ENCODE measurements around the gene SPATA17.
"Not testable (repeated sequence)": the region's sequence is repeated elsewhere in the genome, so short reads cannot be mapped to it uniquely, and the experiment has no call there.

The SPATA17 gene

DNA sequence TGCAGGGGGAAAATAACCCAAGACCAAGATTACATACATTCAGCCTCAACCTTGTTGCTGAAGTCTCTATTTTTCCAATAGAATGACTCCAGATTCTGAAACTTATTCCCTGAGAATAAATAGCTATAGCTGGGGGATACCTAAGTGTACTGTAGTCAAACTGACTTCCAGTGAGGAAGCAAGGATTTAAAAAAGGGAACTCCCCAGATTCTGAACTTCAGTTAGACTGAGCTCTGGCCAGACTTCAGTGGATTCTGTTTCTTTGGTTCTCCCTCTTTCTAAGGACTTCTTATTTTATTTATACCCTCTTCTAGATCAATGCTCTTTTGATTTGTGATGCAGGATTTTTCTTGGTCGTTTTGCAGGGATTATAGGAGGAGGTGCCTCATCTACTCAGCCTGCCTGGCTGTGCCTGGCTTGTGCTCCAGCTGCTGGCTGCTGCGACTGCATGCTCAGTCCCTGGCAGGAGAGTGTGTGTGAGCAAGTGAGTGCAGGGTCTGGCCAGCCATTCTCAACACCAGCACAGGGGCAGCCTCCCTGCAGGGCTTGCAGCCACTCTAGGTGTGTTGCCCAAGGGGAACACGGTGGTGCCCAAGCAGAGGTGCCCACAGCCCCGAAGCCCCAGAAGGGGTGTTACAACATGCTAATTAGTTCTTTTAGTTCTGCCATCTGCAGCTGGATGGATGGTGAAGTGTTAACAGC is 43.0 kb downstream of the SPATA17 start:
- DNase-seq (ENCODE audit: low read depth): no peak

DNA sequence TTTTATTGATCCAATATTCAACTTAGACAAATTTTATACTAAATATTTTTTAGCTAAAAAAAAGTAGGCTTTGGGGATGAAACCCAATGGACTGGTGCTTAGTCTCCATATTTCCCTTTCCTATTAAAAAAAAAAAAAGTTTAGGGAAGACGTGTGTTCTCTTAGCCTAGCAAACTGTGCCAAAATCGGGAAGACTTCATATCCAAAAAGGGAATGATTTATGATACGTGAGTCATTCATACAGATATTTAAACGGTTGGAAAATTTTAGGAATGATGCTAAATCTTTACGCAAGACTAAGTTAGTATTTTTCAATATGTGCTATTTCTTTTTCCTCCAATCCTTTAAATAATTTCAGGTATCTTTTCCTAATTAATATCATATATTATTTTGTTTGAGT is 50.7 kb downstream of the SPATA17 start:
- DNase-seq (ENCODE audit: low read depth): no peak

DNA sequence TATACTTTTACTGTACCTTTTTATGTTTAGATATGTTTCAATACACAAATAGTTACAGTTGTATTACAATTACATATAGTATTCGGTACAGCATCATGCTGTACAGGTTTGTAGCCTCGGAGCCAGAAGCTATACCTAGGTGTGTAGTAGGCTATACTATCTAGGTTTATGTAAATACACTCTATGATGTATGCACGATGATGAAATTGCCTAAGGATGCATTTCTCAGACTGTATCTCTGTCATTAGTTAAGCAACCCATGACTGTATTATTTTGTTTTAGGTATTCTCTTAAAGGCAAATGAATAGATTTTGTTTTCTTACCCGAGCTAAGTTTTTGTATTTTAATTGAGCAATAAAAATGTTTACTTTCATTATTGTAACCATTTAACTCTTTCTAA is 56.4 kb downstream of the SPATA17 start:
- DNase-seq (ENCODE audit: low read depth): no peak

DNA sequence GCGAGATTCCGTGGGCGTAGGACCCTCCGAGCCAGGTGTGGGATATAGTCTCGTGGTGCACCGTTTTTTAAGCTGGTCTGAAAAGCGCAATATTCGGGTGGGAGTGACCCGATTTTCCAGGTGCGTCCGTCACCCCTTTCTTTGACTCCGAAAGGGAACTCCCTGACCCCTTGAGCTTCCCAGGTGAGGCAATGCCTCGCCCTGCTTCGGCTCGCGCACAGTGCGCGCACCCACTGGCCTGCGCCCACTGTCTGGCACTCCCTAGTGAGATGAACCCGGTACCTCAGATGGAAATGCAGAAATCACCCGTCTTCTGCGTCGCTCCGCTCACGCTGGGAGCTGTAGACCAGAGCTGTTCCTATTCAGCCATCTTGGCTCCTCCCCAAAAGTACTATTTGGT is 65.0 kb downstream of the SPATA17 start:
- not testable (repeated sequence) for DNase-seq (ENCODE audit: low read depth)

DNA sequence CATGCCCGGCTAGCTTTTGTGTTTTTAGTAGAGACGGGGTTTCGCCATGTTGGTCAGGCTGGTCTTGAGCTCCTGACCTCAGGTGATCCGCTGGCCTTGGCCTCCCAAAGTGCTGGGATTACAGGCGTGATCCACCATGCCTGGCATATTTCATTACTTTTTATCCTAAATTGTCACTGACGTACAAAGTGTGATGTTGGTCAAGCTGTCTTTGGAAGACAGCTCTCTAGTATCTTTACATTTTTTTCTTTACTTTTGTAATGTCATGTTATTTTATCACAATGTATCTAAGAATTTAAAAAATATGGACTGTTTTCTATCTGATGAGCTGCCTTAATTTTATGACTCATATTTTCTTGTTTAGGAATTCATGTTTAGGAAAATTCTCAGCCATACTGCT is 72.2 kb downstream of the SPATA17 start:
- no peak for DNase-seq (ENCODE audit: low read depth)

DNA sequence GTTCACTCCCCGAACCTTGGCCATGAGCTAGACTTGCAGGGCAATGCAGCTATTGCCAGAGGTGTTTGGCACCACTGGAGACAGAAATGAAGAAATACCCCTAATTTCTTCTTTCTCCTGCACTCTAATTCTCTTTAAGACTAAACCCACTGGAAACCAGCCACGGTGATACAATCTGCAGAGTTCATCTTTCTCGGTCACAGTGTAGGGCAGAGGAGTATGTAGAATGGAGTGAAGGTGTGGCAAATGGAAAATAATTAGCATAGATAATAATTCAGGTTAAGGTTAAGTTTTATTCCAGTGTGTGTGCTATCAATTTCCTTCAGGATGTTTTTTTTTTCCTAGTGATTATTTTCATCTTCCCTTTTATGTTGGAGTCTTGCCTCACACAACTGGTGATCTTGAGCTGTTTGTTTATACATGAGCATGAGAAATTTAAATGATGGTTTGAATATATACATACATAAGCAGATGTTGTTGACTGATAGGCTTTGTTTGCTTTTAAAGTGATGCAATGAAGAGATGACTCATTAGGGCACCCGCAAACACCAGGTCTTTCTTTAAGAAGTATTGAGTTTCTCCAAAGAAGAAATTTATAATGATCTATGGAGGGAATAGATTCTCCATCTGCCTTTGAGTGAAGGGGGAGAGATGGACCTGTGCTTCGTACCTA is 81.9 kb downstream of the SPATA17 start:
- no peak for DNase-seq (ENCODE audit: low read depth)

DNA sequence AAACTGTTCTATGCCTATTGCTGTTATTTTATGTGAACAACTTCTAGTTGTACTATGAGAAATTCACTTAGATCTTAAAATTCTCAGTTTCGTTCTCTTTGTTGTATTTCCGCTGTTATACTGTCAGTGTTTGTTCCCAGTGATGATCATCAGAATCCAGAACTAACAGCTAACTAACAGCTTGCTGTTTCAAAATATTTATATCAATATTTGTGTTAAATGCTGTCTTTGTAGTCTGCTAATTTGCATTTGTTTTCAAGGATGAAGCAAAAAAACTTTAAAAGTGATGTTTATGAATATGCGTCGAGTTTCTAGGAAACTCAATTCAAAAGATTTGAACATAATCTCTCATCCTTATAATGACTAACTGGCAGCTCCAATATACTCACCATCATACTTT is 84.5 kb downstream of the SPATA17 start:
- no peak for DNase-seq (ENCODE audit: low read depth)

DNA sequence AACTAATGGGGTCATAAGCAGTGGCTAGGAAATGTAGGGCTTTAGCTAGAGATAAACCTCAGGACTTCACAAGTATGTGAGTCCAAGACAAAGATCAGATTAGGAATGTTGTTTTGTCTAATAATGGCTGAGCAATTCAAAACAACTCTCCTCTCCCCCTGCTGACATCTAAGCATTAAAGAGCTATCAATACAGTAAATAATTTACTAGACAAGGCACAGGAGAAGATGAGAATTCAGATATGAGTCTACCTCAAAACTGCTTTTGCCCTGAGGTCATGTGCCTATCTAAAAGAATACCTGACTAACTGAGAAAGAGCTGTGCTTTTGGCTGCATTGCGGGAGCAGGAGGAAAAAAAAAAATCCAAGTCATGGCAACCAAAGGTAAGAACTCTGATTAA is 86.8 kb downstream of the SPATA17 start:
- DNase-seq (ENCODE audit: low read depth): no peak

DNA sequence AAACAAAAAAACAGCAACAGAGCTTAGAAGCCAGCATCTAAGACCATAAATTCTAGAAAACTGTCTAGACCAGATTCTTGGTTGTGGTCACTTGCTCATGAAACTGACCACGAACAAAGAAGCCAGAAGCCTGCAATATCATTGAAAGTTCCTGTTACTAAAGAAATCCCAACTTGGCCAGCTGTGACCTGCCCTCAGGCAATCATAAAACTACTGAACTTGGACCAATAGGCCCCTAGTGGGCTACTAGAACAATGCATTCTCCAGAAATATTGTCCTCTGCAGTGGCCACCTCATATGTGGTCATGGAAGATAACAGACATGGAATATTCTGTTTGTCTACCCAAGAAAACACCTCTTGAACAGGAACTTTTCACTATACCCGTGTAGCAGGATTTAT is 87.7 kb downstream of the SPATA17 start:
- no peak for DNase-seq (ENCODE audit: low read depth)

DNA sequence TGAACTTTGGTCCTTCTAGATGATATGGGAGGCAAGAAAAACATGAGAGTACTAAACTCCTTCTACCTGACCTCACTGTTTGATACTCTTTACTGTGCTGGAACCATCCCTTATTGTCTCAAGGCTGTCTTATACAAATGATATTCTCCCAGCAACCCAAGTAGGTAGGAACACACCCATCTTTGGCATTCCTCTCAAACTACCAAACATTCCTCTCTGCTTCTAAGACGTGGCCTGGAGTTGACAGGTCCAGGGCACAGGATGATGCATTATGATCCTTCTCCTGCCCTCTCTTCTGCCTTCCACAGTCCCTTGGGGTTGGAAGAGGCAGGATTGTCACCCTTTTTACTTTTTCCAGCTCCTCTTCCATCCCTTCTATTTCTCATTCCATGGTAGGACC is 90.5 kb downstream of the SPATA17 start:
- no peak for DNase-seq (ENCODE audit: low read depth)

DNA sequence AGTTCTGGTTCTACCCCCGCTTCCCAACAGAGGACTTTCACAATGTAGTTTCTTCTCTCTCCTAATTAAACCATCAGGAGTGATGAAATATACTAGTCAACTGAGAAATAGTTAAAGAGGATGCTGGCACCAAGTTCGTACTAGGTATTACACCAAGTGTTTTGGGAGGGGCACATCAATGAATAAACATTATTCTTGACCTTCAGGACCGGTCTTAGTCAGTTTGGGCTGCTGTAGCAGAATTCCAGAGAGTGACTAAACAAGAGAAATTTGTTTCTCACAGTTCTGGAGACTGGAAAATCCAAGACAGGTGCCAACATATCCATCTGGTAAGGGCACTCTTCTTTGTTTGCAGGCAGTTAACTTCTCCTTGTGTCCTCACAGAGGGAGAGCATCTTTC is 103.8 kb downstream of the SPATA17 start:
- no peak for DNase-seq (ENCODE audit: low read depth)

DNA sequence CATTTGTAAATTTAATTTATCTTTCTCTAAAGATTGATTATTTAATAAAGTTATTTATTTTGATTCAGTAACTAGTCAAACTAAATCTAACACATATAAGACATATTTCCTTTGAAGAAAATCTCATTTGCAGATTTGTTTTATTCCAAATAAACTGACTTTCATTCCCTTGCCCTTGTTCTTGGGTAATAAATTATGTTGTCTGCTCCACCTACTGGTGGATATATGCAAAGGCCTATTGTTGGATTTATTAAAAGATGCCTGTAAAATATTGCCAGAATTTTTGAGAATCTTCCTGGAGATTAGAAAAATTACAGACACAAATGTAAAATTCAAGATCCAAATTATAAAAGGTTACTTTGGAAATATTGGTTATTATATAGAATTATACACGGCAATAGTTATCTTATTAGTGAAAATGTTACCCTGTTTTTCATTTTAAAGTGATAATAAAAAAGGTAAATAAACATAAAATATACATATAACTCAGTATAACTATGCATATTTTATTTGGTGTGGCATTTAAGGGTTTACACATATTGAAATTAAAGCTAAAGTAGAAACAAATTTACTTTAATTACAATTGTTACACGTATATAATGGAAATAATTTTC is 116.1 kb downstream of the SPATA17 start:
- no peak for DNase-seq (ENCODE audit: low read depth)

DNA sequence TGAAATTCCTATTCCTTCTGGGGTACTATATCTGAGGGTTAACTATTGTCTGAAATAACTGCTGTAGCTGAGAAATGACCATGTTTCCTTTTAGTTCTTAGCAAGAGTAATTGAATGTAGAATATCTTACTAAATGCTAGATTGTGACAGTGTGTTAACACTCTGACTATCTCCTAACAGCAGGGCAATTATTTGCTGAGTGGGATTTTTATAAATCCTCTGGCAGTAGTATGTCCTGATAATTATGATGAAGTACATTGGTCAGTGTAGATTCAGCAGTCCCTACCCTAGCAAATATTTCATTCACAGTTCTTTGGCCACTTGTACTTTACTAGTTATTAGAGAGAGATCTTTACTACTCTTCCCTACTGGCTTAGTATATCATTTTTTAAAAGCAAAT is 138.6 kb downstream of the SPATA17 start:
- DNase-seq (ENCODE audit: low read depth): no peak

DNA sequence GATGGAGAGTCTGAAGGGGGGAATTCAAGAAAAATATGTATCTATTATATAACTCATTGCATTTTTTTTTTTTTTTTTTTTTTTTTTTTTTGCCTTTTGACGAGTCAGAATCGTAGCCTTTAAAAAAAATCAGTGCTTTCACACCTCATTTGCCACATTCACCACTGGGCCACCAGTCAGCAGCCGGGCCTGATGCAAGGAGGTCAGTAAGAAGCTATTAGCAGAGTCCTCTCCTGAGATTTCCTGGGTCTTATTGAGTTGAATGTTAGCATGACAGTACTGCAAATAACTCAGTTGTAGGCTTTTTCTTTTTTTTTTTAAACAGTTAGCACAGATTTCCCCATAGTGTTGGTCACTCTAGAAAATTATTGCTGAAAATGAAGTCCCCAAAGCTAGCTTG is 139.8 kb downstream of the SPATA17 start:
- no peak for DNase-seq (ENCODE audit: low read depth)

DNA sequence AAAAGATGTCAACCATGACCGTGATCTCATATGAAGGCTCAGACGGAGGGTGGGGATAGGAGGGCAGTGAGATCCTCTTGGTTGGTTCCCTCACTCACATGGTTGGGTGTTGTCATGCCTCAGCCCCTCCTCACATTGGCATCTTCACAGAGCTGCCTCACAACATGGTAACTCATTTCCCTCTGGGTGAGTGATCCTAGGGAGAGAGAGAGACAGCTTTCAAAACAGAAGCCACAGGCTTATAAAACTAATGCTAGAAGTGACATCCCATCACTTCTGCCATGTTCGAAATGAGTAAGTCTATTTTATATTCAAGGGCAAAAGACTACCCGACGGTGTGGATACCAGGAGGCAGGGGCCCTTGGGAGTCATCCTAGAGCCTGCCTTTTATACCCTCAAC is 145.5 kb downstream of the SPATA17 start:
- DNase-seq (ENCODE audit: low read depth): no peak

DNA sequence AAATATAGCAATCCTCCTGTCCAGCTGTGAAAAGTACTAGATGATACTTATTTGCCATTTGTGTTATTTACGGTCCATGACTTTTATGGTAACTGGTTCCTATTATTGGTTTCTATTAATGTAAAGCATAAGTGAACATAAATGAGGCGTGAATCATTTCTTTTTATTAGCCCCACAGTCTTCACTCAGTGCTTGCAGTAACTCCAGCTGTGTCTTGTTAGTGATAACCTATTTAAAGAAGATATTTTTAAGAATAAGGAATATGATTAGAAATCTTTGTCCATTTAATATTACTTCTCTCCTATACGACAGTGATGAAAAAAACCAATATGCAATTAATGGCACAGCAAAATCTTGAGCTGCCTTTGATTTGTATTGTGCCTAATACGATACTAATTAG is 149.9 kb downstream of the SPATA17 start:
- DNase-seq (ENCODE audit: low read depth): no peak

DNA sequence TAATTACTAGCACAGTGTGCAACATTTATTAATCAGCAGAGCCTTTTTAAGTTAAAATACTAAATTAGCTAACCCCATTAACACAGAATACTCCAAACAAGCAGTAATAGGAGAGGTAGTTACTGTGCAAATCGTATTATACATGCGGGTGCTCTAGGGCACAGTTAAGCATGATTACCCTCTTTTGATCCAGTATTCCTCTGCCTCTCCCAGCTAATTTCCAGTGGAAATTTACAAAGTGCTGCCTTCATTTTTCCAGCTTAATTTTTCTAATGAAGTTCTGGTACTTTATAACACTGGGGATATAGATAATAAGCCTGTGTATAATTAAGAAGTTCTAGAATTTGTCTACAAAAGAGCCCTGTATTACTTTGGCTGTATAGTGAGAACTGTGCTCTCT is 159.9 kb downstream of the SPATA17 start:
- DNase-seq (ENCODE audit: low read depth): no peak

DNA sequence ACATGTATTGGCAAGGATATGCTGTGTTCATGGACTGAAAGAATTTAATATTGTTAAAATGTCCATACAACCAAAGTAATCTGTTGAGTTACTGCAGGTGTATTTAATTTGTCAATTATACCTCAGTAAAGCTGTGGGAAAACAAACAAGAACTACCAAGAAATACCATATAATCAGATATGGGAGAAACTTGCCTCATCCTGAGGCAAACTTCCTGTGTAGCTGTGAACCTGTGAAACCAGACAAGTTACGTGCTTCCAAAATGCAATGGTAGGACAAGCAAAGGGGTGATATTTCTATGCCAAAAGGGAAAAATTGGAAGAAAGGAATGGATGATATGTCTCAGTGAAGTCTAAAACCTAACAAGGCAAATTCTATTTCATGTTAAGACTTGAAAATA is 174.6 kb downstream of the SPATA17 start:
- no peak for DNase-seq (ENCODE audit: low read depth)

DNA sequence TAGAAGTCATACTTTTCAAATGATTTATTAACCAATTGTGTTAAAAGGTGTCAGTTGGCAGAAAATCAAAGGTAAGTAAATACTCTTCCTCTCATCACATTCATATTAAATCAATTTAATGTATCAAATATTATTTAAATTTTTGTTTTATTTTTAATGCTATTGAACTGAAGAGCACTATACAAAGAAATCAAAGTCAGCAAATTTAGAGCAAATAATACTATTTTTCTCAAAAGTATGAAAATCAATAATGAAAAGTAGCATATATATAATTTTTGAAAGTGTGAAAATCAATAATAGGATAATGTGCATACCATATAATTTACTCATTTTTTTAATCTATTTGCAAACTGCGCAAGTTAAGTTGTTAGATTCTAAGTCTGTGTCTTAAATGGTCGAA is 181.0 kb downstream of the SPATA17 start:
- DNase-seq (ENCODE audit: low read depth): no peak

DNA sequence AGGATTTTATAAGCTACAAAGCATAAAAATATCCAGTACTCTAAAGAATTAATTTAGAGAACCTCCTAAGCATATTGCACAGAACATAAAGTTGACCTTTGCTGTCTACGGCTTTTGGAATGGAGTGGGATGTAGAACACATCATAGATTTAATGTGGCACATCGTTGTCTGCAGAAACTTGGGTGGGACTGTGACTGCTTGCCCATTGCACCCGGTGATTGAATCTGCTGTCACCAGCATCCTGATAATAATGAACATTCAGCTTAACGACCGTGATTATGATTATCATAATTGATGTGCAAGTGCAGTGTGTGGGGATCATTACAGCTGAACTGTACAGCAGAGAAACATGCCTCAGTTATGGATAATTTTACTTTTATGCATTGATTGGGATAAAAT is 181.9 kb downstream of the SPATA17 start:
- DNase-seq (ENCODE audit: low read depth): no peak

DNA sequence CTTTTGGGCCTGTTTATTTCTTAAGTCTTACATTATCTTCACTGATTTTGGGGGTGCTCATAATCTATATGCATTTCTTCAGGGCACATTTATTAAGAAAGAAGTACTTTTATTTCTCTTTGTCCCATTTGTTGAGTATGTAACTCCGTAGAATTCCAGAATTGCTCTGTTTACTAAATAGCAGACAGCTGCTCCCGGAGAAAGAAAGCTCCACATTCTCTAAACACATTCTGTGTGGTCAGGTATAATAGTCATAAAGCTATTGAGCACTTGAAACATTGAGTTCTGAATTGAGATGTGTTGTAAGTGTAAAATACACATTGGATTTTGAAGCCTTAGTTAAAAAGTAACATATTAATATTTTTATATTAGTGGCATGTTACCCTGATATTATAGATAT is 206.5 kb downstream of the SPATA17 start:
- no peak for DNase-seq (ENCODE audit: low read depth)

DNA sequence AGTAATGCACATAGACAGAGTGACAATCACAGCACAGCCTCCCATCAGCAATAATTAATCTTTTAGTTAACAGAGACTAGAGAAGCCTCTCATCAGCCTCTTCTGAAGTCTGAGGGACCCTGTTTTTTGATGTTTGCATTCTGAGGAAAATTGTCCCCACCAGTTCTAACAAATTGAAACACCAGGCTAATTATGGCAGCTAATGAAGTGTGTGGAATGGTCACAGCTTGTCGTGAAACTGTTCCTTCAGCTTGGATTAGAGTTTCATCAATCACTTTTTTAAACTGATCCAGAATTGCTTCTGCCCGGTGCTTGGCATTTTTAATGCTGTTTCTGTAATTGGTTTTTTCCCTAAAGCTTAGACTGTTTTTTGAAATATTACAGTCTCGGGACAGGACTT is 208.0 kb downstream of the SPATA17 start:
- DNase-seq (ENCODE audit: low read depth): no peak

DNA sequence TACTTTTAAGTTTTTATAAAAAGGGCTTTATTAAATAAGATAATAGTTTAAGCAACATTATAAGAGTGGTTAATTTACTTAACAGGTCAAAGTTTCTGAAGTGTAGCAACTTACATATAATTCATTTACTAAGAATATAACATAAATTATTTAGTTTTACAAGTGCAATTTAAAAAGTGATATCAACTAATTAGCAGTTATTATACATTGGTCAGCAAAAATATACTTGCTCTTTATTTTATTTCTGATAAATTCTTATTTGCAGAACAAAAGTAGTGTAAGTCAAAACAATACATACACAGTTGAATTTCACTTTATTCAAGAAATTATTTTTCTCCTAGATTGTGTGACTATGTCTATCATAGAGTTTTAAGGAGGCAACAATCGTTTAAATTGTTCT is 215.6 kb downstream of the SPATA17 start:
- no peak for DNase-seq (ENCODE audit: low read depth)

DNA sequence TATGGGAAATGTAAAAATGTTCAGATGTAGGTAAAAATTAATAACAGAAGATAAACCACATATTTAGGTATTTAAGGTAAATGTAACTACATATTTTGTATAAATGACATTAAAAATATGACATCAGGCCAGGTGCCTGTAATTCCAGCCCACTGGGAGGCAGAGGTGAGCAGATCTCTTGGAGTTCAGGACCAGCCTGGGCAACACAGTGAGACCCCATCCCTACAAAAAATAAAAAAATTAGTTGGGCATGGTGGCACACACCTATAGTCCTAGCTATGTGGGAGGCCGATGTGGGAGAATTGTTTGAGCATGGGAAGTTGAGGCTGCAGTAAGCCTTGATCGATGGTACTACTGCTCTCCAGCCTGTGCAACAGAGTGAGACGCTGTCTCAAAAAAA is 216.5 kb downstream of the SPATA17 start:
- DNase-seq (ENCODE audit: low read depth): no peak

Measured in activated T-cell treated with anti-CD3 and anti-CD28 coated beads for 48 hours (primary cell).